SH-SY5Y (cell line): ENCODE data around the gene KIF25.

Experiments
- GATA2 ChIP-seq: IDR thresholded peaks from 2 replicates; pipeline ENCODE4 v1.6.1; 2011; ENCODE audit warnings: mild to moderate bottlenecking, low read depth, low read length
- GATA3 ChIP-seq: IDR thresholded peaks from 2 replicates; pipeline ENCODE4 v1.6.1; 2011; ENCODE audit warnings: low read depth, mild to moderate bottlenecking, low read length, moderate library complexity

The KIF25 gene

DNA sequence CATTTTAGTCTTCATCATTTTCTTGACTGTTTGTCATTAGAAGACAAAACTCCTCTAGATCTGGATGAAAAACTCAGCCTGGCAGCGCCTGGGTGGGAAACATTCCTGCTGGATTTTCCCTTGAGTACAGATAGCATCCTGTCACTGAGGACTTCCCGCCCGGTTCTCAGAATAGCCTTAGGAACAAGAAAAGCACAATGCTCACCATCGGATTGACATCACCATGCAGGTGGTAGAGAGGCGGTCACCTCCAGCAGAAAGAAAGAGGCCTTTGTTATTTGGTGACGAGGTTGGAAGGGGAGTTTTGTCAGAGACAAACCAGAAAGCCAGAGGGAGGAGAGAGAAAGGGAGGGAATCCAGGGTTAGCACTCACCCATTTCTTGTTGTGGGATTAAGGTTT is 39.8 kb downstream of the KIF25 start:
- TF ChIP-seq GATA2: no peak
- TF ChIP-seq GATA3: no peak

DNA sequence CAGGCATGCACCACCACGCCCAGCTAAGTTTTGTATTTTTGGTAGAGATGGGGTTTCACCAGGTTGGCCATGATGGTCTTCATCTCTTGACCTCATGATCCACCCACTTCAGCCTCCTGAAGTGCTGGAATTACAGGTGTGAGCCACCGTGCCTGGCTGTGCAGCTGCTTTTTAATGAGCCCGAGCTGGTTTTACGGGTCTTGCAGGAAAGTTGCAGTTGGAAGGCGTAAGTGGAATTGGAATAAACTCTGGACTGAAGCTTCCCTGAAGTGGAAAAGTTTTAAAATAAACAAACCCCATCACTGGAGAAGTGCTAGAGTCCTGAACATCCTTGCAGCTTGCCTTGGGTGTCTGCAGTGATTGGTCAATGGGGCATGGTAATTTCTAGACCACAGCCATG is 40.4 kb downstream of the KIF25 start:
- no peak for TF ChIP-seq GATA3
- TF ChIP-seq GATA2: no peak

DNA sequence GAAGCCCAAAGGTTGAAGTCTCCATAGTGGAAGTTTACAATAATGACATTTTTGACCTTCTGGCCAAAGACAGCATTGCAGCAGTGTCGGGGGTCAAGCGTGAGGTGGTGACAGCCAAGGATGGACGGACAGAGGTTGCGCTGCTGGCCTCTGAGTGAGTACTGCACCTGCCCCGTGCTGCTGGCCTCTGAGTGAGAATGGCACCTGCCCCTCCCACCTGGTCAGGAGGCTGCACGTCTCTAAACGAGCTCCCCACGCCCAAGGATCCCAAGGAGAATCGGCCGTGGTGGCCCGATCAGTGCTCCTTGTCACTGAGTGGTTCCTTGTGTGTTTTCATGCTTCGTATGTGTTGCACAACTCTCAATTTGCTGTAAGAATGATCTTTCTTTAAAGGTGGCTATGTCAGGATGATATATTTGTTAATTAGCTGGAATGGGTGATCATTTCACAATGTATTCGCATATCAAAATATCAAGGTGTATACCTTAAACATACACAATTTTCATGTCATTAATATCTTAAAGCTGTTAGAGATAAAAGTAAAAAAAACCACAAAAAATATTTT is 41.2 kb downstream of the KIF25 start:
- no peak for TF ChIP-seq GATA2
- no peak for TF ChIP-seq GATA3

DNA sequence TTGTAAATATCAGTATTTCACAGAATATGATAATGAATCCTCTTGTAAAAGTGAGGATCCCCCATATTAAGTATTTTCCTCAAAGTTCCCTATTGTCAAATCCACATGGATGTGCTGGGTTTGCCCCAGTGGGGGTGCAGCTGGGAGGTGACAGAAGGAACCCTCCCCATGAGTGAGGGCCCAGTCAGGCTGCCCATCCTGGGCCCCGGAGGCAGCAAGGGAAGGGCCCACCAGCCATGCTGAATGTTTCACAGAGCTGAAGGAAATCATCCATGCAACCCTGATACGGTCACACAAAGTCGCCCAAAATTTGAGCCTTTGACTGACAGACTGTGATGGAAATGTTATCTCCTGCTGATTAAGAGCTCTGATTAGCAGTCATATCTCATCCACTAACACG is 41.8 kb downstream of the KIF25 start:
- TF ChIP-seq GATA3: no peak
- no peak for TF ChIP-seq GATA2

DNA sequence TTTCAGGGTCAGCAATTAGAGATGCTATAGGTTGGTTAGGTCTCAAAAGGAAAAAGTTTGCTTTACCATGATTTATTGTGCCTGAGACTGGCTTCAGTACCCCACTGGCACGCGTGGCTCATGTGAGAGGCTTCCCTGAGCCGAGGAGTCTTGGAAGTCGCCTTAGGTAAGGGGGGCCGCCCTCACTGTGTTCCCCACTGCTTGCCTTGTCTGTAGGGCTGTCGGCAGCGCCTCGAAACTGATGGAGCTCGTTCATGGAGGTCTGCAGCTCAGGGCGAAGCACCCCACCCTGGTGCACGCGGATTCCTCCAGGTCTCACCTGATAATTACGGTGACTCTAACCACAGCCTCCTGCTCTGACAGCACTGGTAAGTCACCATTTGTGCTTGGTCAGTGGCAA is 42.4 kb downstream of the KIF25 start:
- TF ChIP-seq GATA3: no peak
- no peak for TF ChIP-seq GATA2

DNA sequence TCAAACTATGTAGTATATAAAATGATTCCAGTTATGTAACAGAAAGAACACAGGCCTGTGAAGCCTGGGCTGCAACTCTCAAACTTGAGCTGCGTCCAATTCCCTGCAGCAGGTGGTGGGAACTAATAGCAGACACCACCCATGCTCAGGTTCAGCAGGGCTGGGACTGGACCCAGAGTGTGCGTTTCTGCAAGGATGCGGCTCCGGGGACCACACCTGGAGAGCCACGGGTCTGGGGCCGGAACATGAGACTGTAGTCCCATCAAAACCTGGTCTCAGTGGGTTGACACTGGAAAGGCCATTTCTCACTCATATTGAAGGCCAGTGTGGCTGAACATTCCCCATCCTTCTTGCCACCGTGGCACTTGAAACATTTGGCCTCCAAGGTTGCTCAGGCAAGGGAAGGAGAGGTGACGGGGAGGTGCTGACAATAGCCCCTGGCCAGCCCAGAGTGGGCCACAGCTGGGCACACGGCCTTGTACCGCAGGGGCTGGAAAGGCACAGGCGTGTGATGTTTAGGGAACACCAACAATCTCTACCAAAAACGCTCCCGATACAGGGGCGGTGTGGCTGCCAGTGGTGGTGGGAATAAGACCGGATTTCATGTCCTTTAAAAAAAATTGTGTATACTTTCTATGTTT is 43.5 kb downstream of the KIF25 start:
- TF ChIP-seq GATA3: no peak
- no peak for TF ChIP-seq GATA2

DNA sequence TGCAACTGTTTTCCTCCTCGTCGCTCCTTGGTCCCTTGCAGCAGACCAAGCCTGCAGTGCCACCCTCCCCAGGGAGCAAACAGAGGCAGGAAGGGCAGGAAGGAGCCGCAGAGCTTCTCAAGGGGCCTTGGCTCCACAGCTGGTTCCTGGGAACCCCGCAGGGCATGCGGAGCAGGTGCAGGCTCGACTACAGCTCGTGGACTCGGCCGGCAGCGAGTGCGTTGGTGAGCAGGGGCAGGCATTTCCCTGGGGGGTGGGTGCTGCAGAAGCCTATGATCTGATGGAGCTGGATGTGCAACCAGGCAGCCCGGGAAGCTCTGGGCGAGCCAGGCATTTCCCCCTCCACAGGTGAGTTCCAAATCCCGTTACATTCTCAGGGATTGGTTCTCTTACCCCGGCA is 44.5 kb downstream of the KIF25 start:
- TF ChIP-seq GATA3: no peak
- no peak for TF ChIP-seq GATA2

DNA sequence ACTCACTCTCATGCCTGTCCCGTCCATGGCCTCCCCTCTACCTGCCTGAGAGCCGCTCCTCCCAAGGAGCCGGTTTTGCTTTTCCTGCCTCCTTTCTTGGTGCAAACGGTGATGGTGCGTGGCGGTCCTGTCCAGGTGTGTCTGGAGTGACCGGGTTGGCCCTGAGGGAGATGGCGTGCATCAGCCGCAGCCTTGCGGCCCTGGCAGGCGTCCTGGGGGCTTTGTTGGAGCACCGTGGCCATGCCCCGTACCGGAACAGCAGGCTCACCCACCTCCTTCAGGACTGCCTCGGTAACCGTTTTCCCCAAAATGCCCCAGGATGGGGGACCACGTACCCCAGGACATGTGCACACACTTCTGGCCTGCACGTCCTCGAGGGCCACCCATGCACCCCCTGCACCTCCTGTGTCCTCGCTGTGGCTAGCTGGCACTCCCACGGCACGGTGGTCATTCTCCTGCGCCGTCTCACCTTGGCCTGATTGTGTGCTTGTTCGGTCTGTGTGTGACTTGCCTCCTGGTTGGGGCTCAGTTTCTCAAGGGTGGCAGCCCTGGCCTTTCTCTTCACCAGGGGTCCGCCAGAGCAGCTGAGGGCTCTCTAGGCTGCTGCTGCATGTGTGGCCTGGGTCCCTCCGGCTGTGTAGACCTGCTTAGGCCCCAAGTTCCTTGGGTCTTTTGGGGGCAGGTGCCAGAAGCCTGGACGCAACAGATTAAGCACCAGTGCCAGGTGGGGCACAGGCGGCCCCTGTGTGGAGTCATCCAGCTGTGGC is 45.1 kb downstream of the KIF25 start:
- TF ChIP-seq GATA2 (no peak), GATA3 (no peak)

DNA sequence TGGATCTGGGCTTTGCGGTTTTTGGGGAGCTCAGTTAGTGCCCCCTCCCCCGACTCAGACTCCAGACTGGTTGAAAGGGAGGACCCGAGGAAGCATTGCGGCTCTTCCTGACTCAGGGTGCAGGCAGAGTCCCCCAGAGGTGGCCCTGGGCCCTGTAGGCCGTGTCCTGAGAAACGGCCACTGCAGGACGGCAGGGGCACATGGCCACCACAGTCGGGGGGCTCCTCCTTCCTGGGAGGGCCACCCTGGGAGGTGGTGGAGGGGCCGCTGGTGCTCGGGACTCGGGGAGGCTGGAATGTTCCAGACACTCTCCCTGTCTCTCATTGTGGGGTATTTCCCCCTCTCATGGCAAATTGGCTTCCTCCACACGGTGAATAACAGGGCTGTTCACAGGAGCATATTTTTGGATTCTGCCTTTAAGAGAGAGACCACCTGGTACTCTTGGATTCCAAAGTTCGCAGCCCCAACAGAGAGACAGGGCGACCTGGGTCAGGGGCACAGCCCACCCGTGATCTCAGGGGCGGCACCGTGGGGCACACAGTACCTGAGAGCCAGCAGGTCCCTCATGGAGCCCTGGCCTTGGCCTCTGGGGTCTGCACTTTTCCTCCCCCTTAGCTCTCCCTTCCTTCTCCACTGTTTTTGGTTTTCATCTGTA is 45.8 kb downstream of the KIF25 start:
- TF ChIP-seq GATA3 (no peak), GATA2 (no peak)

DNA sequence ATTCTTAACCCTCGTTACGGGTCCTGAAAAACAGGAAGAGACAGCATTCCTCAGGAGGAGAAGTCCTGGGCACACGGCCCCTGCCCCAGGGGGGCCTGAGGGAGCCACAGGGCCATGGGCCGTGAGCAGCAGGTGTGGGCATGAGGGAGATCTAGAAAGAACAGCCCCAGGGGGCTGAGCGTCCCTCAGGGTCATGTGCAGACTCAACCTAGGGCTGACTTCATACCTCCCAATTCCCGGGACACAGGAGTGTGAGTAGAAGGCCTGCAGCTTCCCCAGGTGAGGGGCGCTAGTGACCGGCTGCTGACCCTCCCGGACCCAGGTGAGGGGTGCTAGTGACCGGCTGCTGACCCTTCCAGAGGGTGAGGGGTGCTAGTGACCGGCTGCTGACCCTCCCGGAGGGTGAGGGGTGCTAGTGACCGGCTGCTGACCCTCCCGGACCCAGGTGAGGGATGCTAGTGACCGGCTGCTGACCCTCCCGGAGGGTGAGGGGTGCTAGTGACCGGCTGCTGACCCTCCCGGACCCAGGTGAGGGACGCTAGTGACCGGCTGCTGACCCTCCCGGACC is 46.5 kb downstream of the KIF25 start:
- TF ChIP-seq GATA3: no peak
- no peak for TF ChIP-seq GATA2

DNA sequence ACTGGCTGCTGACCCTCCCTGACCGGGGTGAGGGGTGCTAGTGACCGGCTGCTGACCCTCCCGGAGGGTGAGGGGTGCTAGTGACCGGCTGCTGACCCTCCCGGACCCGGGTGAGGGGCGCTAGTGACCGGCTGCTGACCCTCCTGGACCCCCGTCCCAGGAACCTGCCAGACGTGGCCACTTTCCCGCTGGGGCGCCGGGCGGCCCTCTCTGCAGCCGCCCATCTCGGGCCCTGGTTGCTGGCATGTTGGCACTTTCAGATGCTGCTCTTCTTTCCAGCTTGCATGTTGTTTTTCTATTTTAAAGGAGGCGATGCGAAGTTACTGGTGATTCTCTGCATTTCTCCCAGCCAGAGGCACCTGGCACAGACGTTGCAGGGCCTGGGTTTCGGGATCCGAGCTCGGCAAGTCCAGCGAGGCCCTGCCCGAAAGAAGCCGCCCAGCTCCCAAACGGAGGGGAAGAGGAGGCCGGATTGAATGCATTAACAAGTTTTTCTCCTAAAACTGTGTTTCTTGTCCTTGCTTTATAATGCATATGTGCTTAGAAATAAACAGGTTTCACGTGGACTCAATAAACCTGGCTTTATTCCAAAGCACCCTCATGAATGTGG is 47.2 kb downstream of the KIF25 start:
- TF ChIP-seq GATA3 (no peak), GATA2 (no peak)

DNA sequence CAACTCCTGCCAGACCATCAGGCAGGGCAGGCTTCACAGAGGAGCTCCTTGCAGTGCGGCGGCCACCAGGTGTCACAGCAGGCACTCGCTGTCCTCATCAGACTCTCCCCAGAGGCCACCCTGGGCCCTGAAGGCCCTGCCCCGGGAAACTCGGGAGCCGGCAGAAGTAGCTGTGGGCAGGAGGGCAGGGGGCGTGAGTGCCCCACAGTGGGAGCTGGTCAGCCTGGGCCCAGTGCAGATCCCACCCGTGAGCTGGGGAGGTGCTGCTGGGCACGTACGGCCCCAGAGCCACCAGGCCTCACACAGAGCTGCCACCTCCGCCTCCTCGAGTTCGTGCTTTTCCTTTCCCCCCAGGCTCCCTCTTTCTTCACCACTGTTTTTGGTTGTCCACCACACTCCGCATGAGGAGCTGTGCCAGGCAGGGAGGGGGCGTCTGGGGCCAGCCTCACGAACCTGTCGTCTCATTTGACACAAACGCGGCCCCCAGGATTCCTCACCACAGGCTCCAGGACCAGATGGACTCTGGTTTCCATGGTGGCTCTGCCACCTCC is 47.7 kb downstream of the KIF25 start:
- TF ChIP-seq GATA2 (no peak), GATA3 (no peak)

DNA sequence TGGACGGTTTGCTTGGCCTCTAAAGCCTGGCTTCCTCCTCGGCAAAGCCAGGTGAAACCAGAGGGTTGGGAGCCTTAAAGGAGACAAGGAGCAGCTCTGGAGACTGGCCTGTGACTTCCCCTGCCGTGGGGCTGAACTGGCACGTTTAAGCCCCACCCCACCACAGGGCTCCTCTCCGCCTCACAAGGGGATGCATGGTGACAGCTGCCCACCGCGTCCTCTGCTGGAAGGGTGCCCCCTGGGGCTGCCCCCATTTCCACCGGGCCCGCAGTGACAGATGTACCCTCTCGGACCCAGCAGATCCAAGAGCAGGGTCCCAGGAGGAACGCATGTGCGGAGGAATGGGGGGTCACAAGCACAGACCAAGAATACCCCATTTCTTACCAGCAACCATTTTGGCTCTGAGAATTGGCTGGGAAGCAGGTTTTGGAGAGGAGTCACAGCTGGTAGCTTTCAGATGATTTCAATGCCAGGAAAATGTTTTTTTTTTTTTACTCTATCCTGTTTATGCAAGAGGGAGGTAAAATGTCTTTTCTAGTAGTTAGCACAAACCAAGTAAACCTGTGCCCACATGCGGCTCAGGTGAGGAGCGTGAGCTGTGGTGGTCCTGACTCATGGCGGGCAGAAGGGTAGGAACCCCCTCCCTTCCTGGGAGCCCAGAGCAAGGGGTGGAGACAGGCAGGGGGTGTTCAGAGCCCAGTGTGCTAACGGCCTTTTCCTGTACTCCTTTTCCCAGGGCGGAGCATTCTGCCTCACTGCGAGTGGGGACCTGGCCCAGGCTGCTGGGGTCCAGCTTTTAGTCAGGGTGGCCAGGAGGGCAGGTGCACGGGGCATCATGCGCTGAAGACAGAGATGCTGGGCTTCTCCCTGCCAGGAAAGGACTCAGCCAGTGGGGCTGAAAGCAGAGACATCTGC is 48.5 kb downstream of the KIF25 start:
- TF ChIP-seq GATA3 (no peak), GATA2 (no peak)
